ENCODE results near the gene MPV17L2. TPM values are rescaled to one million over a fixed set of nuclear protein-coding genes. Genes with fewer than 3 reads are reported as not detected.
"Not testable (repeated sequence)": the region's sequence is repeated elsewhere in the genome, so short reads cannot be mapped to it uniquely, and the experiment has no call there.

The MPV17L2 gene
- total RNA-seq, 2 experiments from 2014 or later, result 8.5 to 9.6 TPM

GRCh38 chr19:18206018-18206417, 13.0 kb downstream of the MPV17L2 start:
- intact Hi-C loops (cut with micrococcal nuclease), result no loop called here
- H3K9me3 Mint-ChIP-seq, result no peaks in the 10 kb centered on the region
- ChIA-PET CTCF (interaction anchor here (0.9 to 11.3 kb wide), 10 partner anchors 14 to 206 kb away, joined by 3 to 185 read pairs (median 5); partner anchors contain the start of gene MPV17L2), POLR2A (interaction anchor here (0.7 to 3.3 kb wide), 5 partner anchors 13 to 69 kb away, joined by 3 to 25 read pairs (median 3); partner anchors contain the start of genes IQCN and MPV17L2)
- no peak overlapping the region for H3K4me3 Mint-ChIP-seq
- DNase-seq (no peak), ATAC-seq (no peak)
- no peak overlapping the region for H3K27ac Mint-ChIP-seq
- peaks cover 9% of the 10 kb centered on the region for H3K36me3 Mint-ChIP-seq (ENCODE audit: low read depth)
- H3K27me3 Mint-ChIP-seq, result peaks cover 7% of the 10 kb centered on the region
- H3K4me1 Mint-ChIP-seq (ENCODE audit: low read depth), result peaks cover 21% of the 10 kb centered on the region
- no peak for TF ChIP-seq CTCF (IDR thresholded peaks at IDR 0.05)

GRCh38 chr19:18208098-18208951, 15.3 kb downstream of the MPV17L2 start:
- CTCF ChIA-PET, result interaction anchor here (0.6 to 11.3 kb wide), 23 partner anchors 8 to 202 kb away, joined by 3 to 185 read pairs (median 4); partner anchors contain the start of genes IQCN, MPV17L2 and PIK3R2
- ATAC-seq, result no peak
- H3K27ac Mint-ChIP-seq, result no peak overlapping the region
- no peak overlapping the region for H3K4me3 Mint-ChIP-seq
- peak; percentile 92 for TF ChIP-seq CTCF (IDR thresholded peaks at IDR 0.05)
- intact Hi-C loops (cut with micrococcal nuclease), result no loop called here
- DNase-seq, result peak; percentile 67
- no peaks in the 10 kb centered on the region for H3K9me3 Mint-ChIP-seq
- peaks cover 10% of the 10 kb centered on the region for H3K4me1 Mint-ChIP-seq (ENCODE audit: low read depth)
- POLR2A ChIA-PET, result interaction anchor here (0.7 kb wide), 1 partner anchor 658 kb away, joined by 3 read pairs; no protein-coding TSS in a partner anchor
- H3K36me3 Mint-ChIP-seq (ENCODE audit: low read depth), result no peaks in the 10 kb centered on the region
- peaks cover 7% of the 10 kb centered on the region for H3K27me3 Mint-ChIP-seq

- H3K9me3 Mint-ChIP-seq; DNase-seq; H3K27ac Mint-ChIP-seq; H3K4me1 Mint-ChIP-seq (ENCODE audit: low read depth); H3K4me3 Mint-ChIP-seq; ATAC-seq; H3K27me3 Mint-ChIP-seq; H3K36me3 Mint-ChIP-seq (ENCODE audit: low read depth): not testable (repeated sequence)
- POLR2A ChIA-PET, result interaction anchor here (0.6 kb wide), 1 partner anchor 209 kb away, joined by 3 read pairs; the partner anchor contains the start of gene SSBP4
- CTCF ChIA-PET, result interaction anchor here (0.8 to 11.3 kb wide), 4 partner anchors 22 to 201 kb away, joined by 3 to 185 read pairs (median 4); a partner anchor contains a TSS
- intact Hi-C loops (cut with micrococcal nuclease), result loop anchor here (5.0 kb wide), 1 partner anchor 42 kb away; no protein-coding TSS in a partner anchor
These were observed 16.9 kb downstream of the MPV17L2 start for GRCh38 chr19:18209912-18210311.

GRCh38 chr19:18211683-18212082, 18.7 kb downstream of the MPV17L2 start:
- no peak overlapping the region for H3K27ac Mint-ChIP-seq
- H3K36me3 Mint-ChIP-seq (ENCODE audit: low read depth), result no peaks in the 10 kb centered on the region
- intact Hi-C loops (cut with micrococcal nuclease), result loop anchor here (5.0 kb wide), 1 partner anchor 41 kb away; no protein-coding TSS in a partner anchor
- H3K27me3 Mint-ChIP-seq, result peaks cover 7% of the 10 kb centered on the region
- no peak for DNase-seq
- H3K4me1 Mint-ChIP-seq (ENCODE audit: low read depth), result peaks cover 3% of the 10 kb centered on the region
- no peaks in the 10 kb centered on the region for H3K9me3 Mint-ChIP-seq
- POLR2A ChIA-PET, result no interaction called here
- no peak for TF ChIP-seq CTCF (IDR thresholded peaks at IDR 0.05)
- no peak overlapping the region for H3K4me3 Mint-ChIP-seq
- CTCF ChIA-PET, result interaction anchor here (0.7 kb wide), 2 partner anchors 39 to 40 kb away, joined by 3 to 5 read pairs; no protein-coding TSS in a partner anchor
- no peak for ATAC-seq

- Mint-ChIP-seq H3K4me1 (ENCODE audit: low read depth) (peaks cover 6% of the 10 kb centered on the region), H3K27ac (no peak overlapping the region), H3K36me3 (ENCODE audit: low read depth) (no peaks in the 10 kb centered on the region), H3K27me3 (peaks cover 3% of the 10 kb centered on the region), H3K9me3 (no peaks in the 10 kb centered on the region), H3K4me3 (no peak overlapping the region)
- DNase-seq (peak; percentile 33), ATAC-seq (peak; percentile 84)
- ChIA-PET POLR2A (no interaction called here), CTCF (interaction anchor here (1.1 kb wide), 1 partner anchor 37 kb away, joined by 3 read pairs; no protein-coding TSS in a partner anchor)
- intact Hi-C loops (cut with micrococcal nuclease), result loop anchor here (5.0 kb wide), 1 partner anchor 37 kb away; no protein-coding TSS in a partner anchor
- no peak for TF ChIP-seq CTCF (IDR thresholded peaks at IDR 0.05)
These were observed 21.9 kb downstream of the MPV17L2 start for GRCh38 chr19:18214779-18215433.

Data from activated CD8-positive, alpha-beta T cell treated with anti-CD3 and anti-CD28 coated beads for 36 hours (primary cell).